ENCODE measurements around the gene C1orf21.

The C1orf21 gene

GRCh38 chr1:184416946-184417345 is 30.1 kb downstream of the C1orf21 start:
- H3K9ac ChIP-seq (ENCODE audit: low read depth, low read length, poor library complexity, severe bottlenecking), result no peak overlapping the region
- H3K9me3 ChIP-seq (ENCODE audit: insufficient read depth, low read depth, low read length), result no peaks in the 10 kb centered on the region
- TF ChIP-seq CTCF (conservative IDR thresholded peaks at IDR 0.05; ENCODE audit: low read length) (no peak), EZH2phosphoT487 (IDR thresholded peaks at IDR 0.05; ENCODE audit: borderline replicate concordance) (no peak)
- no peak overlapping the region for H2AFZ ChIP-seq (ENCODE audit: low read length)
- H3K4me1 ChIP-seq (ENCODE audit: insufficient read depth, low read length, poor library complexity, severe bottlenecking), result peaks cover 20% of the 10 kb centered on the region
- no peak overlapping the region for H3K4me2 ChIP-seq (ENCODE audit: low read depth, low read length, poor library complexity, severe bottlenecking)
- H3F3A ChIP-seq (ENCODE audit: low read depth), result no peaks in the 10 kb centered on the region
- no peaks in the 10 kb centered on the region for H3K27me3 ChIP-seq (ENCODE audit: insufficient read depth, low read length, poor library complexity, severe bottlenecking)
- H3K36me3 ChIP-seq (ENCODE audit: insufficient read depth, low read length), result no peaks in the 10 kb centered on the region
- H3K79me2 ChIP-seq (ENCODE audit: insufficient read depth, low read length), result peaks cover 7% of the 10 kb centered on the region
- H3K4me3 ChIP-seq (ENCODE audit: low read length, poor library complexity, severe bottlenecking), result no peak overlapping the region
- no peaks in the 10 kb centered on the region for H4K20me1 ChIP-seq (ENCODE audit: insufficient read depth, low read length, poor library complexity, severe bottlenecking)
- no peaks in the 10 kb centered on the region for H3K9me2 ChIP-seq (replicated peaks; ENCODE audit: low read depth, low read length)

GRCh38 chr1:184417916-184418315 is 31.1 kb downstream of the C1orf21 start:
- H3K9me2 ChIP-seq (replicated peaks; ENCODE audit: low read depth, low read length), result no peaks in the 10 kb centered on the region
- no peak overlapping the region for H3K9ac ChIP-seq (ENCODE audit: low read depth, low read length, poor library complexity, severe bottlenecking)
- H3K4me2 ChIP-seq (ENCODE audit: low read depth, low read length, poor library complexity, severe bottlenecking), result no peak overlapping the region
- no peak overlapping the region for H2AFZ ChIP-seq (ENCODE audit: low read length)
- H3K36me3 ChIP-seq (ENCODE audit: insufficient read depth, low read length), result no peaks in the 10 kb centered on the region
- H3K4me1 ChIP-seq (ENCODE audit: insufficient read depth, low read length, poor library complexity, severe bottlenecking), result peaks cover 20% of the 10 kb centered on the region
- H4K20me1 ChIP-seq (ENCODE audit: insufficient read depth, low read length, poor library complexity, severe bottlenecking), result no peaks in the 10 kb centered on the region
- peaks cover 7% of the 10 kb centered on the region for H3K79me2 ChIP-seq (ENCODE audit: insufficient read depth, low read length)
- no peaks in the 10 kb centered on the region for H3K27me3 ChIP-seq (ENCODE audit: insufficient read depth, low read length, poor library complexity, severe bottlenecking)
- TF ChIP-seq EZH2phosphoT487 (IDR thresholded peaks at IDR 0.05; ENCODE audit: borderline replicate concordance) (no peak), CTCF (conservative IDR thresholded peaks at IDR 0.05; ENCODE audit: low read length) (no peak)
- no peak overlapping the region for H3K4me3 ChIP-seq (ENCODE audit: low read length, poor library complexity, severe bottlenecking)
- no peaks in the 10 kb centered on the region for H3K9me3 ChIP-seq (ENCODE audit: insufficient read depth, low read depth, low read length)
- H3F3A ChIP-seq (ENCODE audit: low read depth), result no peaks in the 10 kb centered on the region

- Histone ChIP-seq H3K4me2 (ENCODE audit: low read depth, low read length, poor library complexity, severe bottlenecking) (peak overlapping the region; percentile 33), H3K79me2 (ENCODE audit: insufficient read depth, low read length) (peaks cover 7% of the 10 kb centered on the region)
Observed at GRCh38 chr1:184418652-184419349, 32.0 kb downstream of the C1orf21 start.

More at GRCh38 chr1:184418652-184419349, 32.0 kb downstream of the C1orf21 start:
- H3K9me2 ChIP-seq (replicated peaks; ENCODE audit: low read depth, low read length), result no peaks in the 10 kb centered on the region
- H3K9ac ChIP-seq (ENCODE audit: low read depth, low read length, poor library complexity, severe bottlenecking), result no peak overlapping the region
- no peaks in the 10 kb centered on the region for H3F3A ChIP-seq (ENCODE audit: low read depth)
- TF ChIP-seq CTCF (conservative IDR thresholded peaks at IDR 0.05; ENCODE audit: low read length) (no peak), EZH2phosphoT487 (IDR thresholded peaks at IDR 0.05; ENCODE audit: borderline replicate concordance) (no peak)
- no peaks in the 10 kb centered on the region for H4K20me1 ChIP-seq (ENCODE audit: insufficient read depth, low read length, poor library complexity, severe bottlenecking)
- H3K9me3 ChIP-seq (ENCODE audit: insufficient read depth, low read depth, low read length), result no peaks in the 10 kb centered on the region
- no peaks in the 10 kb centered on the region for H3K36me3 ChIP-seq (ENCODE audit: insufficient read depth, low read length)
- no peak overlapping the region for H3K4me3 ChIP-seq (ENCODE audit: low read length, poor library complexity, severe bottlenecking)
- no peak overlapping the region for H2AFZ ChIP-seq (ENCODE audit: low read length)
- peaks cover 20% of the 10 kb centered on the region for H3K4me1 ChIP-seq (ENCODE audit: insufficient read depth, low read length, poor library complexity, severe bottlenecking)
- no peaks in the 10 kb centered on the region for H3K27me3 ChIP-seq (ENCODE audit: insufficient read depth, low read length, poor library complexity, severe bottlenecking)
